ENCODE results near the gene RNU2-63P.
"Not testable (repeated sequence)": the region's sequence is repeated elsewhere in the genome, so short reads cannot be mapped to it uniquely, and the experiment has no call there.

RNU2-63P gene

GRCh38 chr2:88027697-88028389, 11.5 kb upstream of the RNU2-63P start:
- DNase-seq: no peak

- no peak for DNase-seq
These were observed 8.2 kb upstream of the RNU2-63P start for GRCh38 chr2:88024509-88024908.

- DNase-seq: no peak
These were observed 6.2 kb upstream of the RNU2-63P start for GRCh38 chr2:88022669-88022921.

GRCh38 chr2:88019985-88020384, 3.6 kb upstream of the RNU2-63P start:
- no peak for DNase-seq

- no peak for DNase-seq
These were observed 2.6 kb upstream of the RNU2-63P start for GRCh38 chr2:88018909-88019308.

- not testable (repeated sequence) for DNase-seq
These were observed 1.9 kb upstream of the RNU2-63P start for GRCh38 chr2:88018077-88018805.

GRCh38 chr2:88017780-88018038, 1.4 kb upstream of the RNU2-63P start:
- not testable (repeated sequence) for DNase-seq

GRCh38 chr2:88016960-88017779, 823 bp upstream of the RNU2-63P start:
- no peak for DNase-seq

GRCh38 chr2:88011011-88011410, 5.3 kb downstream of the RNU2-63P start:
- no peak for DNase-seq

GRCh38 chr2:88010136-88010535, 6.2 kb downstream of the RNU2-63P start:
- DNase-seq: no peak

GRCh38 chr2:88006912-88007439, 9.4 kb downstream of the RNU2-63P start:
- DNase-seq: no peak

- DNase-seq: no peak
These were observed 10.6 kb downstream of the RNU2-63P start for GRCh38 chr2:88005776-88006175.

- DNase-seq: no peak
These were observed 13.1 kb downstream of the RNU2-63P start for GRCh38 chr2:88003074-88003755.

- DNase-seq: no peak
These were observed 14.0 kb downstream of the RNU2-63P start for GRCh38 chr2:88002359-88002707.

- DNase-seq: not testable (repeated sequence)
These were observed 15.9 kb downstream of the RNU2-63P start for GRCh38 chr2:88000474-88000873.

- no peak for DNase-seq
These were observed 19.8 kb downstream of the RNU2-63P start for GRCh38 chr2:87996570-87996969.

- DNase-seq: no peak
These were observed 20.6 kb downstream of the RNU2-63P start for GRCh38 chr2:87995756-87996155.

GRCh38 chr2:87994304-87994850, 22.0 kb downstream of the RNU2-63P start:
- DNase-seq: not testable (repeated sequence)

- not testable (repeated sequence) for DNase-seq
These were observed 23.8 kb downstream of the RNU2-63P start for GRCh38 chr2:87992569-87992968.

GRCh38 chr2:87987473-87987872, 28.9 kb downstream of the RNU2-63P start:
- not testable (repeated sequence) for DNase-seq

- DNase-seq: not testable (repeated sequence)
These were observed 30.4 kb downstream of the RNU2-63P start for GRCh38 chr2:87985902-87986301.

- DNase-seq: not testable (repeated sequence)
These were observed 35.2 kb downstream of the RNU2-63P start for GRCh38 chr2:87981182-87981581.

GRCh38 chr2:87972385-87972784, 44.0 kb downstream of the RNU2-63P start:
- not testable (repeated sequence) for DNase-seq
